IPS DF 19.7 (cell line): Measurements from ENCODE around the gene SHISAL1.

ENCODE experiments used
- DNase-seq: peaks from one replicate; pipeline ENCODE4 v3.0.0-alpha.2; 2013; ENCODE audit warnings: low read depth, low spot score

The SHISAL1 gene

DNA sequence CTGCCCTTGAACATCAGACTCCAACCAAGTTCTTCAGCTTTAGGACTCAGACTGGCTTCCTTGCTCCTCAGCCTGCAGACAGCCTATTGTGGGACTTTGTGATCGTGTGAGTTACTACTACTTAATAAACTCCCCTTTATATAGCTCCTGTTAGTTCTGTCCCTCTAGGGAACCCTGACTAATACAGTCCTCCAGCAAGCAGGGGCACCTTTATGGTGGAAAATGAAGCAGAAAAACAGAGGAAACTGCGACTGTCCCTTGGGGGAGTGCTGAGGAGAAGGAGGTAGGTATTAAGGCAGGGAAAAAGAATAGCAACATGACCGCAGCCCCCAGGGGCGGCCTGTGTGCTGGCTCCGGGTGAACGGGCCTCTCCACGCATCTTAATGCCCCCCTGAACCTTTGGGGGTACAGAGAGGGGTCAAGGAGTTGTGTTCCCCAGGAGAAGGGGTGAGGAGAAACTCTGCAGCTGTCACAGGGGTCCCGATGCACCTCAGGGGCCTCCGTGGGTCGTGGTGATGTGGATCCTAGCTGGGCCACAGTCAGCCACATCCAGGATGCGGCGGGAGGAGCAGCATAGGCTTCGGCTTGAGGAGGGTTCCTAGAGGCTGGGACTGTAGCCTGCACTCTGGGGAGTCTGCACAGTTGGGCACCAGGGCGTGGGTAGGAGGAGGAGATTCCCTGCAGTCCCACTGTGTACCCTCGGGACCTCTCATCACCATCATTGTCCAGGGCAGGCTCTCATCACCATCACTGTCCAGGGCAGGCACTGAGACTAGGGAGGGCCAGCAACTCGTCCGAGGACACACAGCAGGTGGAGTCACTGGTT lies 34.3 kb downstream of the SHISAL1 start:
- DNase-seq, result no peak

DNA sequence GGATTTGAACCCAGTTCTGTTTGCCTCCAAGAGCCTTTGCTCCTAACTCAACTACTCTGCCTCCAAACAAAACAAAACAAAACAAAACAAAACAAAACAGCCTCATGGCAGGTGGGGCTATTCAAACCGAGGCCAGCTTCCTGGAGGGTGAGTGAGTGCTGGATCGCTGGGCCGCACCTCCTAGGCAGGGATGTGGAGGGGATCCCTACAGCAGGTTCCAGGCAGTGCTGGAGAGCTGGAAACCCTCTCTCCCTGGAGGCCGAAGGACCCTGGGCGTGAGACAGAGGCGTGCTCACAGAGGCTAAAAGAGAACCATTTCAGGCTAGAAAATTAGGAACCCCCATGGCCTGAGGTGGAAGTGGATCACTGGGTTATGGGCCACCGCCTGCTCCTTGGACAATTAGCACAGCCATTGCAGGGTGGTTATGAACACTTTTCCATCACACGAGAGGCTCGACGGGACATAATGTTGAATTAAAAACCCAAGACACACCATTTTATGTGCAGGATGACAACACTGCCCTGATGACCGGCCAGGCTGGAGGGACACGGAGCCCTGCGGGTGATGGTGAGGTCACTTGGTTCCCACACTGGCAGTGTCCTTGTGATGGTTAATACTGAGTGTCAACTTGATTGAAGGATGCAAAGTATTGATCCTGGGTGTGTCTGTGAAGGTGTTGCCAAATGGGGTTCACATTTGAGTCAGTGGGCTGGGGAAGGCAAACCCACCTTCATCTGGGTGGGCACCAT lies 35.2 kb downstream of the SHISAL1 start:
- DNase-seq, result no peak

DNA sequence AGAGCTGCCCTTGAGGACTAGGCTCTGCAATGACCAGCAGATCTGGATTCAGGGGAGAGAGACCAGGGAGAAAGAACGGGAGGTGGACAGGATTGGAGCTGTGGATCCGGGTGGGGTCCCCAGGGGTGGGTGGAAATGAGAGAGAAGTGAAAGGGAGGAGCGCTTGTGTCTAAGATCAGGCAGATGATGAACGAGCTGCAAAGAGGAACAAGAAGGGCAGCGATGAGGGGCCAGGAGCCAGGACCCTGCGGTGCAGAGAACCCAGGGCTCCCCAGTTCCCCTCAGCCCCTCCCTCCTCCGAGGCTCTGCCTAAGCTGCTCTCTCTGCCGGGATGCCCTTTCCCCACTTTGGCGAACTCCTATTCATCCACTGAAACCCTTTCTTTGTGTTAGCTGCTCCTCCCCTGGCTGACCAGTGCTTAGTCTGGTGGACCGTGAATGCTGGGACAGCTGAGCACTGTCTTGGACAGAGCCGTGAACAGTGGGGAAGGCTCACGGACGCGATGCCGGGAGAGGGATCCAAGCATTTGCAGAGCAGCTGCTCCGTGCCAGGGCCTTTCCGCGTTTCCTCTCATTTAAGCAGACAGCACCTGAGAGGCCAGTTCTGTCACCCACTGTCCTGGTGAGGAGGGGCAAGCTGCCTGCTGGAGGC lies 35.9 kb downstream of the SHISAL1 start:
- DNase-seq, result no peak

DNA sequence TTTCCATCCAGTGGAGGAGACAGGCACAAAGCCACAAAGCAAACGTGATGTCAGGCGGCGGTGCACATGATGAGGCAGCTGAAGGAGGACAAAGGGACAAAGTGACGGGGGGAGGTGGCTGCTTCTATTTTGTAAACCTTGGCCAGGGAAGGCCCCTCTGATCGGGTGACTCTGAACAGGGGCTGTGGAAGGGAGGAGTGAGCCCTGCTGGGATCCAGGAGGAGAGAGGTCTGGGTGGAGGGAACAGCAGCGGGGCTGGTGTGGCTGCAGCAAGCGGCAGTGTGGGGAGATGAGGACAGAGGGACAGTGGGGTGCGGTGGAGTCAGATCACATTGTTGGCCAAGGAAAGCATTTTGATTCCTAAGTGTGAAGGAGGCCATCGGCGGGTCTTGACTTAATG lies 36.7 kb downstream of the SHISAL1 start:
- no peak for DNase-seq

DNA sequence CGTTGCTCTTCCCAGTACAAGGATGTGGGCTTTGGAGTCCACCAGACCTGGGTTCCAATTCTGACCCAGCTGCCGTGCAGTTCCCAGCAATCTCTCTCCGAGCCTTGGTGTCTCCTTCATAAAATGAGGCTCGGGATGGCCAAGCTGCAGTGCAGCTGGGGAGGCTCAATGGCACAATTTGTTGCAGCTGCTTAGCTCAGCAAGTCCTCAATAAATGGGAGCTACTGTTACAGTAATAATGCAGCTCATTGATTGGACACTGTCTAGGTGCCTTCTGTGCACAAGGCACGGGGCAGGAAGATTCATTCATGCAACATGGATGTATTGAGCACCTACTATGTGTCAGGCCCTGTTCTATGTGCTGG lies 37.1 kb downstream of the SHISAL1 start:
- DNase-seq, result no peak

DNA sequence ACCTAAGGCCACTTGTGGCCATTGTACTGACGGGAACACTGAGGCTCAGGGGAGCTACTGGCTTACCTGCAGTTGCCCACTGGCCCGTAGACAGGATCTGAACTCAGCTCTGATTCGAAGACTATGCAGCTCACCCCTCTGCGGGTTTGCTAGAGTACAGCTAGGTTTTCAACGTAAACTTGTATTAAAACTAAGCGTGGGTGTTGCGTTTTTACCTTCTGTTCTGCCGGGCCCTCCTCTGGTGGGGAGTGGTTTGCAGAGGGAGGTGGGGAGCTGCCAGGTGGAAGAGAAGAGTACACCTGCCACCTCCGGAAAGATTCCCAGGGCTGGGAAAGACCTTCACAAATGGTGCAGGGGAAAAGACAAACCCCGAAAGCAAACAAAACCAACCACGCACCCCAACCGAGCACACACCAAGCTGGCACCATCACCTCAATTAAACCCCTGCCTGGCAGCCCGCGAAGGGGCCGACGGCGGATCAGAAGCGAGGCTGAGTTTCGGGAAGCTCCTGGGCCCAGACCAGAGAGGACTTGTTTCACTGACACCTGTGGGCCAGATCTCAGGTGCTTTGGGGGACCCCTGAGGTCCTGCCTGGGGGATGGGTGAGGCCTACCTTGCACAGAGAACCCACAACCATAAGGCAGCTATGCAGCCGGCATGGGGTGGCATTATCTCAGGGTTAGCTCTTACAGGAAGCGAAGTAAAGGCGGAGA lies 37.7 kb downstream of the SHISAL1 start:
- DNase-seq, result no peak

DNA sequence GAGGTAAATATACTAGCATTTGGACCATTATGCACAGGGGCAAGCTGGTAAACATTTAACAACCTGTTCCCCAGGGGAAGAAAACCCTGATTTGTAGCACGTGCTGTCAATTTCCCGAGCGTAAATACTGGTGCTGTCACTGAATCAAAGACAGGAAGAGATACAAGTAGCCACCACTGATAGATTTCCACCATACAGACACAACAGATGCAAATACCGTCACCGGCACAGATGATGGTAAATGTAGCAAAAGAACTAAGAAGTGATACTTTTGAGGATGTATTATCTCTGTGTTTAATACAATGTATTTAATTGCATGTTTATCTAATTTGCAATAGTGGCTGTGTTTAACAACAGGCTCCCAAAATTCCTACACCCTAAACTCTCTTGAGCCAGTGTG lies 39.6 kb downstream of the SHISAL1 start:
- DNase-seq, result no peak

DNA sequence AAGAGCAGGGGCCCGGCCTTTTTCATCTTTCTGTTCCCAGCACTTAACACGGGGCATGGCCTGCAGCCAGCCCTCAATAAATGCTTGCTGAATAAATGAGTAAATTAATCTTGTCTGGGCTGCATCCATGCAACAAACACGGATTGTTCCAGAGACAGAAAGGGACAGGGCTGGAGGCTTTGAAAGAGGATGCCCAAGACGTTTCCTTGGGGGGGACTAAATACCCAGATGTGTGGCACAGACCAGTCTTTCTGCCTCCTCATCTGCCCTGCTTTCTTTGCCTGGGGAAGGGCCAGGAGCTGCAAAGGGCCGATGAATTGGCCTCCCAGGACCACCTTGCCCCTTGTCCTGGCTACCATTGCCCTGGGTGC lies 40.4 kb downstream of the SHISAL1 start:
- DNase-seq, result no peak

DNA sequence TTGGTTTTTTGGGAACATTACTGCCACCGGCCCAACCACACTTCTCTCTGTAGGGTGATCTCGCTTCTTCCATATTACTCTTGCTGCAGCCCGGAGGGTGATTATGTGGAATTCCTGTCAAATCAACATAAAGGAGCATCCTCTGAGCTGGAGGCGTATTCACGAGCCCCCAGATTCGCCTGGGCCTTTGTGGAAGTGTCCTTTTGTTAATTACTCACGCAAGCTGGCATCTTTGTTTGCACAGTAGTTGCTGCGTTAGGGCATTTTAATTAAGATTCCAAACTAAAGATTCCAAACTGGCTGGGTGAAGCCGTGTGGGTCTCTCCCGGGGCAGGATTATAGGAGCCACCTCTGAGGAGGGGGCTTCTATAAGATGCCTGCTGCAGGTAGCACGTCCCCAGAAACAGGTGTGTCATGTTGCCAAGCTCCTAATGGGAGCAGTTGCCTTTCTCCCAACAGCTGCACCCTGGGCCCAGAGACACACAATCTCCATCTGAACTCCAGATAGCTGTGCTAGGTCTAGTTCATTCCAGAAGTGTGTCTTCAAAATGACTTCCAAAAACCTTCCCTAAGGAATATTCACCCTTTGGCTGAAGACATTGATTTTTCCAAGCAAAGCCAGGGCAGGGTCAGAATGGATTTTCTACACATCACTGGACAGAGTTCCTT lies 40.9 kb downstream of the SHISAL1 start:
- DNase-seq, result no peak

DNA sequence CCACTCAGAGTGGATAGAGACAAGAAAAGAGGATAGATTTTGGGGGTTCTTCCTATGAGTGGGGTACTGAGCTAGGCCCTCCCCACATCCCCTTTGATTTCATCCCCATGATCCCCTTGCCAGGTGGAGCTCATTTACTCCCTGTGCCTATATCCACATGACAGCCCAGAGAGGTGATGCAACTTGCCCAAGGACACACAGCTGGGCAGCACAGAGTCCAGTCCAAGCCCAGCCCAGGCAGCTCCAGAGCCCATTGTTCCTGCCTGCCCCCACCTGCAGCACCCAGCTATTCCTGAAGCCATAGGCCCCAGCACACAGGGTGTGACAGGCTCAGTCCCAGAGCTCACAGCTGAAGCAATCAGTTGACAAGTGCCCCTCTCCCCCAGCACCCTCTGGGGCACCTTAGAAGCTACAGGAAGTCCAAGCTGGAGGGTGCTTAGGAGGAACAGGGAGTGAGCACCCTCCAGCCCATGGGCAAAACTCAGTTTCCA lies 41.7 kb downstream of the SHISAL1 start:
- DNase-seq, result no peak

DNA sequence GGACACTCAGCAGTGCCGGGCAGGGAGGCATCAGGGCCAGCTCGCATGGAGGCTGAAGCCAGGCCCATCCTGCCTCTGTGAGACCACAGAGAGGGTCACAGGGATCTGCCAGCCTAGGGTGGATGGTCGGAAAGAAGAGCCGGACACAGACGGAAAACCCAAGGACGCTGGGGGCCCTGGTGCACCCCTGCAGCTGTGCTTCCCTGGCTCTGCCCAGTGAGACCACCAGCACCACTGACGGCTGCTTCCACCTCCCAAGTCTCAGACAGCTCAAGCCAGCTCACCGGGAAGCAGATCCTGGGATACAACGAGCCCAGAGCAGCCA lies 42.2 kb downstream of the SHISAL1 start:
- no peak for DNase-seq

DNA sequence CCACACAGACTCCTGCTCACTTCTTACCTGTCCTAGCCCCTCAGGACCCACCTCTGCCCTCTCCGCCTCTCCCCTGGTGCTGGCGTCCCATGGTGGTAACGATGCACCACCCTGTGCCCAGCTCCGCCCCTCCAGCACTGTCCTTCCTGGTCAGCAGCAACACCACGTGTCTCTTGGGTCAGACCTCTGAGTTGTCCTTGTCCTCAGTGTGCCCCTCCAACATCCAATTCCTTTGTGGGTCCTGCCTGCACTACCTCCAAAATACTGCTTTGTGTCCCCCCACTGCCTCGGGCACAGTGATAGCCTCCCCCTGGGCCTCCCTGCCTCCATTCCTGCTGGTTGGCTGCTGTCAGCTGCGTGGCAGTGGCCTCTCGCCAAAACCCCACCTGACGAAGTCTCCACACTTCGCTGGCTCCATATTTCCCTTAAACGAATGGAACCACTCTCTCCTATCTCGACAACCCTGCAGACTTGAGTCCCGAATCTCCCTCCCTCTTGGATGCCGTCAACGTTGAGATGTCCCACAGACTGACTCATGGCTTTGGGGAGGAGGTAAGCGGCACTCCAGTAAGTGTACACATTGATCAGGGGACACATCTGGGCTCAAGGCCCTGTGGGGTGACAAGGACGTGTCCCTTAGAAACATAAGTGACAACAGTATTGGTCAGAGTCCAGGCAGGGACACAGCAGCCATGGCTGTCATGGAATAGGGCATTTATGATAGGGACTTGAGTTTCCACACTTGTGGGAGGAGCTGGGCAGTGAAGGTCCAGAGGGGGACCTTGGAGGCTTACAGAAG lies 42.8 kb downstream of the SHISAL1 start:
- DNase-seq, result no peak

DNA sequence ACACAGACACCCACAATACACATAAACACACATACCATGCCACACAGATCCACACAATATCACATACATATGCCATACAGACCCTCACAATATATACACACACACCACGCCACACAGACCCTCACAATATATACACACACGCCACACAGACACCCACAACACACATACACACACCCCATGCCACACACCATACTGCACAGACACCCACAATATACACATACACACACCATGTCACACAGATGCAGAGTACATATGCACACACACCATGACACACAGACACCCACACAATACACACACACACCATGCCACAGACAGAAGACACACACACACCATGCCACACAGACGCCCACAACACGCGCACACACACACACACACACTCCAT lies 43.6 kb downstream of the SHISAL1 start:
- DNase-seq, result no peak

DNA sequence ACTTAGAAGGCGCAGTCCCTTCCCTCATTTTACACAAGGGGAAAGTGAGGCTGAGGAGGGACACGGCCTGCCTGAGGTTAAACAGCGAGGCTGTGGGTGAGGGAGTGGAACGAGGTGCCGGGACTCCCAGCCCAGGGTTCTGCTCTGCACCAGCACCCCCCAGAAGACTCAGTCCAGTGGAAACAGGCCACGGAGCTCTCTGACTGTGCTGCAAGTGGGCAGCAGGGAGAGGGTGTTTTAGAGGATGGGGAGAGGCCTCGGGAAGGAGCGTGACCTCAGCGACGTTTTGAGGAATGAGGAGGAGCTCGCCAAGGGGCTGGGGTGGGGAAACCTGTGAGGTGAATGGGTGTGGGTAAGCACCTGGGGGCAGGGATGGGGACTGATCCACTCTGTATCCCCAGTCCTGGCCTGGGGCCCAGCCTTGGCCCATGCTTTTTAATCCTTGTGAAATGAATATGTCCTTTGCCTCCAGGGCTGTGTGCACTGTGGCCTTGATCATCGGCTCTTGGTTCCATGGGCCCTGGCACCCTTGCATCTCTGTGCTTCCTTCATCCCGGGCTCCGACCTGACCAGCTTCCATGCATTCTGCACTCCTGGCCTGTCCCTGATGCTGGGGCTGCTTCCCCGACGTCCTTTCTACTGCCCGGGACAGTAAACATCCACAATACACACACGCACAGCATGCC lies 44.2 kb downstream of the SHISAL1 start:
- no peak for DNase-seq

DNA sequence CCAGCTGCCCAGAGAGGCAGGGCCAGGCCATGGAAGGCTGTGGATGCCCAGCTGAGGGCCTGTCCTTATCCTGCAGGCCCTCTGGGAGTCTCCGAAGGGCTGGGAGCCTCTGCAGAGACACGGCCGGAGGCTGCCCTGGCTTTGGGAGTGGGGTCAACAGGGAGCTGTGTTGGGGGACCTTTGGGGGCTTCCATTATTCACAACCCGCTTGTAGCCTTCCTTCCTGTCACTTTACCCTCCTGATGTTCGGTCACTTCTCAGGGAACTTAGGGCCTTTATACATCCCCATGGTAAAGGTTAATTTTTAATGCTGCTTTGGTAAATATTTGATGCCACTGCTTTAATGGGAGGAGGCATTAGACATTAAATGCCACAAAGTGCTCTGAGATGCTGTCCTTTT lies 44.9 kb downstream of the SHISAL1 start:
- no peak for DNase-seq

DNA sequence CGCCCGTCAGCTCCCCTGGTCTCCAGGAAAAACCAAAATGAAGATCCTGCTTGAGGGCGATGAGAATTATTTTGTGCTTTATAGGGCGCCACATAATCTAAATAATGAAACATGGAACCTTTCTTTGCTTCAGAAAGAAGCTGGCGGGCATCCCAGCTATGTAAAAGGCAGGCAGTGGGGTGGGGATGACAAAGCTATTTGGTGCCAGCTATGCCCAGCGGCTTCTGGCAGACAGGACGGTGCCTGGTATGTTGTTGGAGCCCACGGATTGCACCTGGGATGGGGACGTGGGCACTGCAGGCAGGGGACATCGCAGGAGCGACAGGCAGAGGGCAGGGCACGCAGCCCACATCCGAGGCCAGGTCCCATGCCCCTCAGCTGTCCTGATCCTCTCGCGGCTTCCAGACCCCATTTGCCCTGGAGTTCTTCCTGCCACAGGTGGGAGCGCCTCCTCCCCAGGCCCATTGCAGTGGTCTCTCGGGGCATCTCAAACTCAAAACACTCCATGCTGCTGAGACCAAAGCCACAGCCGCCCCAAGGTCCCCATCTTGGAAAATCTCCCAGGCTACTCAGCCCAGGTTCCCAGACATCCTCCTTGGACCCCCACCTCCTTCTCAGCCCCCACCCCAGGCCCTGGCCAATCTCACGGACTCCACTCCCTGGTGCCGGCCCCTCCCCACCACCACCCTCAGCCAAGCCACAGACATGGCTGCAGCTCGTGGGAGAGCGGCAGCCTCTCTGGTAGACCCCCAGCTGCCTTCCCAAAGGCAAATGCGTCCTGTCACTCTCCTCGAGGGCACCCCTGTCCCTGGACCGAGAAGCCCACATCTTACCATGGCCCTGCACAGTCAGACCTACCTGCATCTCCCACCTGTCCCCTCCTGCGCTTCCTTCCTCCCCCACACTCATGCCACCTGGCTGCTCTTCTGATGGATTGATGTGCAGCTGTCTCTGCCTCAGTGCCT lies 45.7 kb downstream of the SHISAL1 start:
- no peak for DNase-seq

DNA sequence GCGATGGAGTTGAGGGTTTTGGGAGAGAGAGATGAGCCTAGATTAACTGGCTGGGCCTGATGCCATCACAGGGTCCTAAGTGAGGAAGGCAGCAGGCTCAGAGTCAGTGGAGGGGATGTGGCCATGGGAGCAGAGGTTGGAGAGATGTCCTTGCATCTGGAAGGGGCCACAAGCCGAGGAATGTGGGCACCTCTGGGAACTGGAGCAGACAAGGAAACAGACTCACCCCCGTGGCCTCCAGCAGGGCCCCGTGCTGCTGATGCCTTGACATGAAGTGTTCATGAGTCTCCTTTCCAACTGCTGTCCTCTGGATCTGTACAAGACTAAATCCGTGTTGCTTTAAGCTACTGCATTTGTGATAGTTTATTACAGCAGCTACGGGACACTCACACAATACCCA lies 49.2 kb downstream of the SHISAL1 start:
- DNase-seq, result no peak

DNA sequence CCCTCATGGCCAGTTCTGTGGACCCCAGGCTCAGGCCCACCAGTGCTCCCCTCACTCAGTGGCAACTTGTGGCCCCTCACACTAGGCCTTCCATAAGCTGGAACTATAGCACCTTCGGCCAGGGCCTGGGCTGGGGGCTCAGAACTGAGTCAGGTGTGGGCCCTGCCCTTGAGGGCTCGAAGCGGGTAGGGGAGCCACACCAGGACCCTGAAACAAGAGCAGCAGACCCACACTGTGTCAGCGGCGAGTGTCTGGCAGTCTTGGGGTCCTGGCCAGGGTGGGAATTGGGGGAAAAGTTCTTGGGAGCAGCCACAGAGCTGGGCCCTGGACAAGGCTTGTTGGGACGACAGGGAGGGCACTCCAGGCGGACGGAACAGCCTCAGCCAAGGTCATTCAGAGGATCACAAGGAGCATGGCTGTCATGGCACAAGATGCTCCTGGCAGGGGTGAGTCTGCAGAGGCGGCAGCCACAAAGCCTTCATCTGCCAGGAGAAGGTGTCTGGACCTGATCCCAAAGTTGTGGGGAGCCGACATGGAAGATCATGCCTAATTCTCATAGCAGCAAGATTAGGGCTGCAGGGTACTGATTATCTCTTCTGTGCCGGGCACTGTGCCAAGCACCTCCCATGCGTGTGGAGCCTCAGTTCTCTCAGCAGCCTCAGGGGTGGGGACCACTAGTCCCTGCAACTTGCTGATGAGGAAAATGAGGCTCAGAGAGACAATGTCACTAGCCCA lies 50.7 kb downstream of the SHISAL1 start:
- no peak for DNase-seq
